Smooth muscle cell (in vitro differentiated cells): ENCODE measurements around the gene TRIOBP. TPM values are rescaled to one million over a fixed set of nuclear protein-coding genes. Genes with fewer than 3 reads are reported as not detected.

Experiments used
- DNase-seq: peaks from one replicate; lab custom pipeline; 2025; ENCODE audit not compliant: unreplicated experiment; lab: John Stamatoyannopoulos, UW
- H2AFZ ChIP-seq: fragments of 200-600 bp; sonication (generic); 2 replicates; pipeline ENCODE4 v1.6.0; 2016; ENCODE audit warnings: antibody characterized with exemption, low read depth, mild to moderate bottlenecking
- H3F3A ChIP-seq: fragments of 200-600 bp; sonication (generic); 2 replicates; pipeline ENCODE4 v1.6.0; 2017; ENCODE audit warnings: antibody characterized with exemption, low read depth
- H3K27ac ChIP-seq: fragments of 200-600 bp; sonication (generic); 2 replicates; pipeline ENCODE4 v1.5.1; 2016; ENCODE audit warnings: low read depth, mild to moderate bottlenecking
- H3K27me3 ChIP-seq: fragments of 200-600 bp; sonication (generic); 2 replicates; pipeline ENCODE4 v1.6.1; 2016; ENCODE audit warnings: low read depth, mild to moderate bottlenecking
- H3K36me3 ChIP-seq: fragments of 200-600 bp; sonication (generic); 2 replicates; pipeline ENCODE4 v1.5.1; 2016; ENCODE audit warnings: low read depth
- H3K4me1 ChIP-seq: fragments of 200-600 bp; sonication (generic); 2 replicates; pipeline ENCODE4 v1.5.1; 2016; ENCODE audit warnings: low read depth
- H3K4me2 ChIP-seq: fragments of 200-600 bp; sonication (generic); 2 replicates; pipeline ENCODE4 v1.6.0; 2016; ENCODE audit warnings: mild to moderate bottlenecking
- H3K4me3 ChIP-seq: fragments of 200-600 bp; sonication (generic); 2 replicates; pipeline ENCODE4 v1.5.1; 2016; ENCODE audit warnings: mild to moderate bottlenecking
- H3K79me2 ChIP-seq: fragments of 200-600 bp; sonication (generic); 2 replicates; pipeline ENCODE4 v1.6.0; 2016; ENCODE audit warnings: low read depth, mild to moderate bottlenecking
- H3K9ac ChIP-seq: fragments of 200-600 bp; sonication (generic); 2 replicates; pipeline ENCODE4 v1.6.0; 2016; ENCODE audit warnings: low read depth
- H3K9me3 ChIP-seq: fragments of 200-600 bp; sonication (generic); replicated peaks from 2 replicates; pipeline ENCODE4 v1.5.1; 2016; ENCODE audit warnings: low read depth
- H4K20me1 ChIP-seq: fragments of 200-600 bp; sonication (generic); 2 replicates; pipeline ENCODE4 v1.6.0; 2016; ENCODE audit warnings: low read depth
- WGBS: methylation state at CpG from one replicate; pipeline ENCODE4 v1.1.7; 2016; ENCODE audit warnings: low lambda C conversion rate; 5-methylcytosine and 5-hydroxymethylcytosine counted together
- polyA plus RNA-seq: library from polyadenylated mRNA; unstranded; fragments of >200 nt; fragmentation: Nextera tagmentation; extraction: Ambion mirVana; gene quantifications from 2 replicates; pipeline ENCODE4 v1.2.1, GENCODE V29; 2016
- total RNA-seq: library from RNA; depleted of rRNA; stranded (reverse); fragments of >200 nt; gene quantifications from 2 replicates; pipeline ENCODE4 v1.2.3, GENCODE V29; 2014
- TF ChIP-seq, protein P1 (sequence below): fragments of 200-600 bp; sonication (generic); IDR thresholded peaks from 2 replicates; pipeline ENCODE4 v1.5.1; 2017; ENCODE audit warnings: borderline replicate concordance, mild to moderate bottlenecking, antibody characterized with exemption; ENCODE audit not compliant: insufficient read depth, poor library complexity, severe bottlenecking

TRIOBP gene
- total and polyA plus RNA-seq, 2 experiments from 2014 or later, result 44.6 to 95.8 TPM

DNA sequence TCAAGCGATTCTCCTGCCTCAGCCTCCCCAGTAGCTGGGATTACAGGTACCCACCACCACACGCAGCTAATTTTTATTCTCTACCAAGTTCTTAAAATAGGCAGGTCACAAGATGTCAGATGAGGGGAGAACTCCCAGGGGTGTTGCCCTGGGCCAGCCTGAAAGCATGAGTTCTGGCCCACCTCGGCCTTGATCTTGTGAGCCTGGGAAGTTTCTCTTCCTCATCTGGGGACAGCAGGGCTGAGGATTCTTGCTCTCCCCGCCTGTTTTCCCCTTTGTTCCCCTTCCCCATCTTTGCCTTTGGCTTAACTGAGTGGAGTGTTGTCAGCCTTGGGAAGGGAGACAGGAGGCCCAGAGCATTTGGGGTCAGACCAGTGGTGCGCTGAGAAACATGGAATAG lies 34.8 kb upstream of the TRIOBP start:
- Histone ChIP-seq H2AFZ (no peak overlapping the region), H3K9me3 (no peaks in the 10 kb centered on the region), H4K20me1 (peaks cover 39% of the 10 kb centered on the region), H3K9ac (no peak overlapping the region), H3K4me2 (no peak overlapping the region), H3K4me3 (no peak overlapping the region), H3K79me2 (peaks cover 32% of the 10 kb centered on the region), H3K27me3 (no peaks in the 10 kb centered on the region), H3K36me3 (no peaks in the 10 kb centered on the region), H3K4me1 (peaks cover 12% of the 10 kb centered on the region), H3K27ac (peak overlapping the region; percentile 70), H3F3A (no peaks in the 10 kb centered on the region)
- no peak for DNase-seq
- TF ChIP-seq, protein P1, sequence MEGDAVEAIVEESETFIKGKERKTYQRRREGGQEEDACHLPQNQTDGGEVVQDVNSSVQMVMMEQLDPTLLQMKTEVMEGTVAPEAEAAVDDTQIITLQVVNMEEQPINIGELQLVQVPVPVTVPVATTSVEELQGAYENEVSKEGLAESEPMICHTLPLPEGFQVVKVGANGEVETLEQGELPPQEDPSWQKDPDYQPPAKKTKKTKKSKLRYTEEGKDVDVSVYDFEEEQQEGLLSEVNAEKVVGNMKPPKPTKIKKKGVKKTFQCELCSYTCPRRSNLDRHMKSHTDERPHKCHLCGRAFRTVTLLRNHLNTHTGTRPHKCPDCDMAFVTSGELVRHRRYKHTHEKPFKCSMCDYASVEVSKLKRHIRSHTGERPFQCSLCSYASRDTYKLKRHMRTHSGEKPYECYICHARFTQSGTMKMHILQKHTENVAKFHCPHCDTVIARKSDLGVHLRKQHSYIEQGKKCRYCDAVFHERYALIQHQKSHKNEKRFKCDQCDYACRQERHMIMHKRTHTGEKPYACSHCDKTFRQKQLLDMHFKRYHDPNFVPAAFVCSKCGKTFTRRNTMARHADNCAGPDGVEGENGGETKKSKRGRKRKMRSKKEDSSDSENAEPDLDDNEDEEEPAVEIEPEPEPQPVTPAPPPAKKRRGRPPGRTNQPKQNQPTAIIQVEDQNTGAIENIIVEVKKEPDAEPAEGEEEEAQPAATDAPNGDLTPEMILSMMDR, result no peak
- WGBS, result 97% methylated on average over 5 of the region's 5 CpGs

DNA sequence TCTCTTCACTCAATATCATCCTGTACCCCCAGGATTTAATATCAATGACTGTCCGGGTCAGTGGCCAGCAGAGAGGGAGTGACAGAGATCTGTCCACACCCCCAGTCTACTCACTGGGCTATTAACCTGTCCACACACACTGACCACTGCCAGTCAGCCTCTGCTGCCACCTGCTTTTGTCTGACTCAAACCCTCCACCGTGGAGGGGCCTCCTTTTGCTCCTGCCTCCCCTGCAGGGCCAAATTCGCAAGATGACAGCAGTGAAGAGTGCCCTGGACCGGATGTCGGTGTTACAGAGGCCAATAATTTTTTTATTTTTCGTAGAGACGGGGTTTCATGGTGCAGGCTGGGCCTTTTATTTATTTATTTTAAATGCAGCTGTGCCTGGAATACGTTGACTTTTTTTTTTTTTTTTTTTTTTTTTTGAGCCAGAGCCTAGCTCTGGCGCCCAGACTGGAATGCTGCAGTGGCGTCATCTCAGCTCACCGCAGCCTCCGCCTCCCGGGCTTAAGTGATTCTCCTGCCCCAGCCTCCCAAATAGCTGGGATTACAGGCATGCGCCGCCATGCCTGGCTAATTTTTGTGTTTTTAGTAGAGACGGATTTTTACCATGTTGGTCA lies 33.2 kb upstream of the TRIOBP start:
- H3K4me2 ChIP-seq, result no peak overlapping the region
- H3K36me3 ChIP-seq, result no peaks in the 10 kb centered on the region
- TF ChIP-seq, protein P1, result no peak
- H3K79me2 ChIP-seq, result peaks cover 32% of the 10 kb centered on the region
- H2AFZ ChIP-seq, result no peak overlapping the region
- no peaks in the 10 kb centered on the region for H3K27me3 ChIP-seq
- no peaks in the 10 kb centered on the region for H3K9me3 ChIP-seq
- H3K4me3 ChIP-seq, result no peak overlapping the region
- peaks cover 6% of the 10 kb centered on the region for H3K4me1 ChIP-seq
- H3K9ac ChIP-seq, result no peak overlapping the region
- 81% methylated on average over 16 of the region's 16 CpGs for WGBS
- peaks cover 39% of the 10 kb centered on the region for H4K20me1 ChIP-seq
- DNase-seq, result no peak
- H3F3A ChIP-seq, result no peaks in the 10 kb centered on the region
- no peak overlapping the region for H3K27ac ChIP-seq

DNA sequence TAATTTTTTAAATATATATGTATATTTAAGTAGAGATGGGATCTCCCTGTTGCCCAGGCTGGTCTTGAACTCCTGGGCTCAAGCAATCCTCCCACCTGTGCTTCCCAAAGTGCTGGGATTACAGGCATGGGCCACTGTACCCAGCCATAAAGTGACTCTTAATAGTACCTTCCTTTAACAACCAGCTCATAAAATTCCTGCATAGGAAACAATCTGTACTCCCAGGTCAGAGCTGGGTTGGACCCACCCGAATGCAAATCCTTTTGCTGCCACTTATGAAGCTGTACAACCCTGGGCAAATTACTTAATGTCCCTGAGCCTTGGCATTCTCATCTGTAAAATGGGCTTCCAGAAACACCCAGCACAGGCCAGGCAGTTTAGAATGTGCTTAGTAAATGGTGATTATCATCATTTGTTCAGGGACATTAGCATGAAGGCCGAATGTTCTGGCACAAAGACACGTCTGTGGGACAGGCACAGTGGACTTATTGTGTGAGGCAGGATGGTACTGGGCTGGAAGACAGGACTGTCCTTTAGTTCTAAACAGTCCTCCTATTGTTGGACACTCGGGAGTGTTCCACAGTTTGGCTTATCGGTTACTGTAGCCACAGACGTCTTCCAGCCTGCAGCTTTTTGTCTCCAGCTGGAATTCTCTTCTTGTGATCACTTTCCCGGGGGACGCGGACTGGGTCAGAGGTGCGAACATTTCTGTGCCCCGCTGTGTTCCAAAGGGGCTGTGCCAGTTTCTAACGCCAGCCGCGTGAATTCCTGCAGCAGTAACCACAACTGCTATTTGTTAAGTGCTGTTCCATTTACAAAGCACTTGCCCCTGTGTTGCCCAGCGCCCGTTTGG lies 32.4 kb upstream of the TRIOBP start:
- Histone ChIP-seq H3K4me1 (peaks cover 5% of the 10 kb centered on the region), H3K4me3 (no peak overlapping the region), H3K9me3 (no peaks in the 10 kb centered on the region), H3K27ac (no peak overlapping the region), H3K36me3 (no peaks in the 10 kb centered on the region), H2AFZ (no peak overlapping the region), H3K4me2 (no peak overlapping the region), H3K27me3 (no peaks in the 10 kb centered on the region), H3K9ac (no peak overlapping the region), H3F3A (no peaks in the 10 kb centered on the region), H4K20me1 (peaks cover 38% of the 10 kb centered on the region), H3K79me2 (peaks cover 28% of the 10 kb centered on the region)
- WGBS, result 82% methylated on average over 16 of the region's 16 CpGs
- no peak for DNase-seq
- TF ChIP-seq, protein P1, result no peak
